Iris pigment epithelial cell (primary cell): ENCODE measurements around the gene MUC4.
"Not testable (repeated sequence)": the region's sequence is repeated elsewhere in the genome, so short reads cannot be mapped to it uniquely, and the experiment has no call there.

Experiments
- DNase-seq: peaks from one replicate; pipeline ENCODE4 v3.0.0-alpha.2; 2011; ENCODE audit warnings: low read depth

The MUC4 gene

DNA sequence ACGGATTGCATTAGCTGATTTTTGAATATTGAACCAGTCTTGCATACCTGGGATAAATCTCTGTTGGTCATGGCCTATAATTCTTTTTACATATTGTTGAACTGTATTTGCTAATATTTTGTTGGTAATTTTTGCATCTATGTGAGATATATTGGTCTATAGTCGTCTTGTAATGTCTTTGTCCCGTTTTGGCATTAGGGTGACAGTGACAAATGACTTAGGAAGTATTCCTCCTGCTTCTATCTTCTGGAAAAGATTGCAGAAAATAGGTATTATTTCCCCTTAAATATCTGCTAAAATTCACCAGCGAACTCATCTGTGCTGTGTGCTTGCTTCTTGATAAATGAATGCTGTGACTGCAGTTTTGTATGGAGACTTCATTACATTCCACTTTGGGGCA is 67.3 kb downstream of the MUC4 start:
- no peak for DNase-seq

DNA sequence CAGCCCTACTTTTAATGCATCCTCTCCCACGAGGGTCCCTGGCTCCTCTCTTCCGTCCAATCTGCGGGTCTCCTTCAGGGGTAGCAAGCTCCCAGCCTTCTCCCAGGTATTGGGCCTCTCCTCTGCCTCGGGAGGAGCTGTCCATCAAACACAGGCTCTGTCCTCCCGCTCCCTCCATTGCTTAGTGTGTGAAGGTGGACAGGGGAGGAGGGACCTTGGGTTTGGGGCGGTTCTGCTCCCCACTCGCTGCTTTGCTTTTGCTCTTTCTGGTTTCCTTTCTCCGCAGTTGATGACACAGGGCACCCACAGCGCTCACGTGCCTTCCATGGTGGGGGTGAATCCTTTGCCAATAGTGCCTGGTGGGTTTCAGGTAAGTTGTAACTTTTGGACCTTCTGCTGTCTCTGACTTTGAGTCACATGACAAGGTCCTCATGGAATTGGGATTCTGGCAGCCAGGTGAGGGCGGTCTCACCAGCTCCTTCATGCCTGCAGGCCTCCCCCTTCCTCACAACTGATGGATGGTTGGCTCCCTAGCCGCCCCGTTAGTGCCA is 72.1 kb downstream of the MUC4 start:
- DNase-seq = no peak

DNA sequence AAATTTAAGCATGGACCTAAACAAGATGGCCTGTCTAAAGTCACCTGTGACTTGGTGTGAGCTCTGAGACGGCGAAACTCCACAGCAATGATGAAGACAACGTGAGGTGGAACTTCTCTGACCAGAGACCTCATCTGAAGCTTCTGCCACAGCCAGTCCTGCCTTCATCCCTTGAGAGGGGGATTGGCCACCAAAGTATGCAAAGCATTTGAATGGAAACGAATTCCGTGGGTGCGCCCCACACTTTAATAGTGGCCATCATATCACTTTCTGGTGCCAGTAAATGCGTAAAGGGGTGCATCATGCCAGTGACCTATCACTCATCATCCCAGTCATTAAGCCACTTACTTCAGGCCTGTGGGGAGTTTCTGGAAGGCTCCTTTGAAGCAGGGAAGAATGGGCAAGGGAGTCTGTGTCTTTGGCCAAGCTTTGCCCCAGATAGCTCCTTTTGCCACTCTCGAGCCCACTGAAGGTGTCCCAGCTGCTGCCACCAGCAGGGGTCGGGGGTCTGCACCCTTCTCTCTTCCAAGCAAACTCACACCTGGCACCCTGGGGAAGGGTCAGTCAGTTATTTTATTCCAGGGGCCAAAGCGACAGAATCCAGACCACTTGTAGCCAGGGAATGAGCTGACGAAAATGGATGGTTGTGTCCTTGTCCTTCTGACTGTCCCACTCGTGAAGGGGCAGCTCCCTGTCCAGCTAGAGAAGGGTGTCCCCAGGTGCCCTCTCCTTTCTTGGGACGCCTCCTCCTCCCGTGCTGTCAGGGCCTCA is 73.3 kb downstream of the MUC4 start:
- DNase-seq = no peak

DNA sequence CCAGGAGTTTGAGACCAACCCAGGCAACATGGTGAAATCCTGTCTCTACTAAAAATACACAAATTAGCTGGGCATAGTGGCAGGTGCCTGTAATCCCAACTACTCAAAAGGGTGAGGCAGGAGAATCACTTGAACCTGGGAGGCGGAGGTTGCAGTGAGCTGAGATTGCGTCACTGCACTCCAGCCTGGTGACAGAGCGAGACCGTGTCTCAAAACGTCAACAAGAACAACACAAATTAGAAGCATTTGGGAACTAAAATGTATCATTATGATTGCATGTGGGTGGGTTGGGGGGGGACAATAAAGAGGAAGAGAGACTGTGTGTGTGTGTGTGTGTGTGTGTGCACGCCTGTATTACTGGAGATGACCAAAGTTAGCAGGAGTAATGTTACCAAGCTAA is 73.9 kb downstream of the MUC4 start:
- DNase-seq = not testable (repeated sequence)

DNA sequence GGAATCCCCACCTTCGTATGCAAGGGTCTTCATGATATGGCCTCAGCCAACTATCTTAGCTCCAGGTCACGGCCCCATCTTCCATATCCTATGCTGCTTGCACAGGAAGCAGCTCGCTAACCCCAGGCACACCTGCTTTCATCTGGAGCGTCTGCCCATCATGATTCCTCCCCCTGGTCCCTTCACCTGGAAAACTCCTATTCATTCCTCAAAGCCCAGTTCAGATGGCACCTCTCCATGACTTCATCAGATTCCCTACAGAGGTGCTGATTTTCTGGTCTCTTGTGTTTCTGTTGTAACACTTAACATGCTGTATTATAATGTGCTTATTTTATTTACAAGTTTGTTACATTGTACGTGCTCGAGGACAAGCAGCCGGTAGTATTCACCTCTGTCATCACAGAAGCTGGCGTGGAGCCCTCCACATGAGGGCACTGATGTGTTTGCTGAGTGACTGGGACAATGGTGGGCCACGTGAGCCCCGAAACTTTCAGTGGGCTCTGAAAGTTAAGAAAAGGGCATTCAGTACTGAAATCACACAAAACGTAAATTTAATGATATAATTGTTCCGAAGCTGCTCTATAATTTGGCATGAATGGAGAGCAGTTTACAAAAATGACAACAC is 74.8 kb downstream of the MUC4 start:
- no peak for DNase-seq

DNA sequence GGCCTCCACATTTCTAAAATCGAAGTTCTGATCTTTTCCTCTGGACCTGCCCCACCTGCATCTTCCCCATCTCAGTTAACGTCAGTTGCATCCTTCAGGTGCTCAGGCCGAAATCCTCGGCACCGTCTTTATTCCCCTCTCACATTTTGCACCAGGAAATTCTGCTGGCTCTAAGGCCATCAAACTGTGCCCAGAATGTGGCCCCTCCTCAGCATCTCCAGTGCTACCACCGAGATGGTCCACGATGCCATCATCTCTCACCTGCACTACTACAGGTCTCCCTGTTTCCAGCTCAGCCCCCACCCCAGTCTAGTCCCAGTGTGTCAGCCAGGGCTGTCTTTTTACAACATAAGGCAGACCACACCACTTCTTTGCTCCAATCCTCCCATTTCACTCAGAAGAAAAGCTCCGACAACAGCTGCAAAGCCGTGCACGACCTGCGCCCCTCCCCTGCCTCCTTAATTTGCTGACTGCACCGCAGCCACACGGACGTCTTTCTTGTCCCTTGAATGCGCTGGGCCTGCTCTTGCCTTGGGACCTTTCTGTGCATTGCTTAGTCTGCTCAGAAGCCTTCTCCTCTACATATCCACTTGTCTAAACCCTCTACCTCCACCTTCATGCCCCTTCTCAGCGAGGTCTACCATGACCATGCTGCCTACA is 76.6 kb downstream of the MUC4 start:
- no peak for DNase-seq

DNA sequence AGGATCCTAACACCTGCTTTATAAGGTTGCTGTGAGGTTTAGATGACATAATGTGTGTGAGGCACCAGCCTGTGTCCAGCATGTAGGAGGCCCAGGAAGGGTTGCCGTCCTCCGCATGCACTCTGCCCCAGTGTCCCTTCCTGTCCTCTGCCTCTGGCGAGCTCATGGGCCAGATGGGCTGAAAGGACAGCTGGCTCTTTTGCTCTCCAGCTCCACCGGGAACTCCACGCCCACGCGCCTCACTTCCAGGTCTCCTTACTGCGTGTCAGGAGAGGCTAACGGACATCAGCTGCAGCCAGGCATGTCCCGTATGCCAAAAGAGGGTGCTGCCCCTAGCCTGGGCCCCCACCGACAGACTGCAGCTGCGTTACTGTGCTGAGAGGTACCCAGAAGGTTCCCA is 78.8 kb downstream of the MUC4 start:
- no peak for DNase-seq

DNA sequence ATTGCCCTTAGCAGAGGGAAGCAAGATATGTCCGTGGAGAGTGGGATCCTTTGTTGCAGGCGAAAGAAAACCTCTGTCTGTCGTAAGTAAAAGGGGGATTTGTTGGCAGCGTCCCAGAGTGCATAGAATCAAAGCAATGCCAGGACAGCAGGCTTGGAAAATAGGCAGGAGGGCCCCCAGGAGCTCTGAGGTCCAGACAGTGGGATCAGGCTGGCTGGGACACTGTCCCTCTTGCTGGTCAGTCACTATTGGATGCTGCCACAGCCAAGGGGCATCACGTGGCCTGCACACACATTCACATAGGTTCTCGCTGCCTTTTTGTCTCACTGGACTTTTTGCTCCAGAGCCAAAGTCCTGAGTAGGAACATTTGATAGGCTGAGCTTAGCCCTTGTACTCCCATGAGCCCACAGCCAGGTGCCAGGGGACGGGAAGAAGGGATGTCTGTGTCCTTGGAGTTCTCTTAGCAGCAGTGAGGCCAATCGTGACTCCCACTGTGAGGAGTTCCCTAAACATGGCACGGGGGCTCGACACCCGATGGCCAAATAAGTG is 80.3 kb downstream of the MUC4 start:
- no peak for DNase-seq

DNA sequence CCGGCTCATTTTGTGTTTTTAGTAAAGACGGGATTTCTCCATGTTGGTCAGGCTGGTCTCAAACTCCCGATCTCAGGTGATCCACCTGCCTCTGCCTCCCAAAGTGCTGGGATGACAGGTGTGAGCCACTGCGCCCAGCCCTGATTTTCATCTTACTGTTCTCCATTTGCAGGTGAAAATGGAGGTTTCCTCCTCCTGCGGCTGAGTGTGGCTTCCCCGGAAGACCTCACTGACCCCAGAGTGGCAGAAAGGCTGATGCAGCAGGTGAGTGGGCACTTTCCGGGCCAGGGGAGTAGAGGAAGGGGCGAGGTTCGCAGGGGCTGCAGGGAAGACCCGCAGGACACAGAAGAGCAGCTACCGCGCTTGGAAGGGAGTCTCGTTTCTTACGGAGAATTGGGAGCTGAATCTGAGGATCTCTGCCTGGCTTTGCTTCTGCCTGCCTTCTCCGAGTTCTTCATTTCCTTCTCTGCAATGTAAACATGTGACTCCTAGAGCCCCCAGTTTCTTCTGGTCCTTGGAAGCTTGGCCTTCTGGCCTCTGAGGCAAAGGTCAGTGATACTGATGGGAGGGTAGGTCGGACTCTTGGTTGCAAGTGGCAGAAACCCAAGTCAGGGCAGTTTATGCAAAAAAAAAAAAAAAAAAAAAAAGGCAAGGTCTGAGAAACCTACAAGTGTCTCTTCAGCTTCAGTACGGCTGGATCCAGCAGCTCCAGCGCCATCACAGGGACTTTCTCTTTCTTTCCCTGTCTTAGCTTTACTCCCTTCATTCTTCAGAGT is 82.1 kb downstream of the MUC4 start:
- no peak for DNase-seq

DNA sequence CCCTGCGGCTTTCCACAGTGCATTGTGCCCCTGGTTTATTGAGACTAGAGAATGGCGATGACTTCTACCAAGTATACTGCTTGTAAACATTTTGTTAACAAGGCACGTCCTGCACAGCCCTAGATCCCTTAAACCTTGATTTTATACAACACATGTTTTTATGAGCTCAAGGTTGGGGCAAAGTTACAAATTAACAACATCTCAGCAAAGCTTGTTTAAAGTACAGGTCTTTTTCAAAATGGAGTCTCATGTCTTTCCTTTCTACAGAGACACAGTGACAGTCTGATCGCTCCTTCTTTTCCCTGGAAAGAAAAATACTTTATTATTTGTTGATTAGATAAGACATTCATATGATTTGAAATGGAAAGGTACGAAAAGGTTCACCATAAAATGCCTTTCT is 82.9 kb downstream of the MUC4 start:
- DNase-seq = not testable (repeated sequence)

DNA sequence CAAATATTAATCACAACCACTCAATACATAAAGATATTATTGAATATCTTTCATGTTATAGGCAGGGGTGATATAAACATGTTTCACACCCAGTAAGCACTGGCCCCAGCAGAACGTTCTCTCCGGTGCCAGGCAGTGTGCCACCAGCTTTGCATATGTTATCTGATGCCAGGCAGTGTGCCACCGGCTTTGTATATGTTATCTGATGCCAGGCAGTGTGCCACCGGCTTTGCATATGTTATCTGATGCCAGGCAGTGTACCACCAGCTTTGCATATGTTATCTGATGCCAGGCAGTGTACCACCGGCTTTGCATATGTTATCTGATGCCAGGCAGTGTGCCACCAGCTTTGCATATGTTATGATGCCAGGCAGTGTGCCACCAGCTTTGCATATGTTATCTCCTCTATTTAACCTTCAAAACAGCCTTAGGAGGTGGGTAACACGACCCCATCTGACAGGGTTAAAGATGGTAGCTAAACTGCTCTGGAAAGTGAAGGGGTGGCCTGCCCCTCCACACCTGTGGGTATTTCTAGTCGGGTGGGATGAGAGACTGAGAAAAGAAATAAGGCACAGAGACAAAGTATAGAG is 84.0 kb downstream of the MUC4 start:
- no peak for DNase-seq

DNA sequence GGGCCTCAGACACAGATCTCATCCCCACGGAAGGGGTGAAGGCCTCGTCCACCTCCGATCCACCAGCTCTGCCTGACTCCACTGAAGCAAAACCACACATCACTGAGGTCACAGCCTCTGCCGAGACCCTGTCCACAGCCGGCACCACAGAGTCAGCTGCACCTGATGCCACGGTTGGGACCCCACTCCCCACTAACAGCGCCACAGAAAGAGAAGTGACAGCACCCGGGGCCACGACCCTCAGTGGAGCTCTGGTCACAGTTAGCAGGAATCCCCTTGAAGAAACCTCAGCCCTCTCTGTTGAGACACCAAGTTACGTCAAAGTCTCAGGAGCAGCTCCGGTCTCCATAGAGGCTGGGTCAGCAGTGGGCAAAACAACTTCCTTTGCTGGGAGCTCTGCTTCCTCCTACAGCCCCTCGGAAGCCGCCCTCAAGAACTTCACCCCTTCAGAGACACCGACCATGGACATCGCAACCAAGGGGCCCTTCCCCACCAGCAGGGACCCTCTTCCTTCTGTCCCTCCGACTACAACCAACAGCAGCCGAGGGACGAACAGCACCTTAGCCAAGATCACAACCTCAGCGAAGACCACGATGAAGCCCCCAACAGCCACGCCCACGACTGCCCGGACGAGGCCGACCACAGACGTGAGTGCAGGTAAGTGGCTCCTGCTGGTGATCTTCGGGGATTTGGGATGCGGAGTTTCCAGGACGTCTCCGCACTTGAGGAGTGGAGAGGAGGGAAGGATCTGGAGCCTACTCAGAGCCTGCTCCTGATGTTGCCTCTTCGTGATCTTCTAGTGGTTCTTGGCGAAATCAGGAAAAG is 85.6 kb downstream of the MUC4 start:
- not testable (repeated sequence) for DNase-seq

DNA sequence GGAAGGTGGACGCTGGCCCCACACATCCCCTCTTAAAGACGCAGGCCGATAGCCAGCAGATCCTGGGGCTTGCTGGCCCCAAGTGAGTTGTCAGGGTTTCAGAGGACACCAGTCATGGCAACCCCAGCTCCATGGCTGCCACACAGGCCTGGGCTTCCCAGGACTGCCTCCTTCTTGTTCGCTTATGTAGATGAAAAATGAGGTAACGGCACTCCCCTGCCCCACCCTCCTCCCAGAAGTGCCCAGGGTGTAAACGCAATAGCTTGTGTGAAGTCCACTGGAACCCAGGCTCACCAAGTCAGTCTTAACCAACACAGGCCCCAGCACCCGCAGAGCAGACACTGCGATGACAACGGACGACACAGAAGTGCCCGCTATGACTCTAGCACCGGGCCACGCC is 87.4 kb downstream of the MUC4 start:
- DNase-seq = not testable (repeated sequence)

DNA sequence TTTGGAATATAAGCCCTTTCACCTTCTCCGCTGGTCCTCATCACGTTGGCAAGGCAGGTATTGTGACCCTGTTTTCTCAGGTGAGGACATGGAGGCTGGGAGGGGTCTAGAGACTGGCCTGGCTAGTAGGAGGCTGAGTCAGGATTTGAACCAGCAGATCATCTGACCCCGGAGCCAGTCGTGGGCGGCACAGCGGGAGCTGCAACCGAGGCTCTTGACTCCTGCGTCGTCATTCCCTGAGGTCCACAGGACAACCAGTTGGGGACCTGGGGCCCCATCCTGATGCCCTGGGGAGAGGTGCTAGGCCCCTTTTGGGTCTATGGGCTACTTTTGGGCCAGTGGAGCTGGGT is 88.8 kb downstream of the MUC4 start:
- DNase-seq = not testable (repeated sequence)

DNA sequence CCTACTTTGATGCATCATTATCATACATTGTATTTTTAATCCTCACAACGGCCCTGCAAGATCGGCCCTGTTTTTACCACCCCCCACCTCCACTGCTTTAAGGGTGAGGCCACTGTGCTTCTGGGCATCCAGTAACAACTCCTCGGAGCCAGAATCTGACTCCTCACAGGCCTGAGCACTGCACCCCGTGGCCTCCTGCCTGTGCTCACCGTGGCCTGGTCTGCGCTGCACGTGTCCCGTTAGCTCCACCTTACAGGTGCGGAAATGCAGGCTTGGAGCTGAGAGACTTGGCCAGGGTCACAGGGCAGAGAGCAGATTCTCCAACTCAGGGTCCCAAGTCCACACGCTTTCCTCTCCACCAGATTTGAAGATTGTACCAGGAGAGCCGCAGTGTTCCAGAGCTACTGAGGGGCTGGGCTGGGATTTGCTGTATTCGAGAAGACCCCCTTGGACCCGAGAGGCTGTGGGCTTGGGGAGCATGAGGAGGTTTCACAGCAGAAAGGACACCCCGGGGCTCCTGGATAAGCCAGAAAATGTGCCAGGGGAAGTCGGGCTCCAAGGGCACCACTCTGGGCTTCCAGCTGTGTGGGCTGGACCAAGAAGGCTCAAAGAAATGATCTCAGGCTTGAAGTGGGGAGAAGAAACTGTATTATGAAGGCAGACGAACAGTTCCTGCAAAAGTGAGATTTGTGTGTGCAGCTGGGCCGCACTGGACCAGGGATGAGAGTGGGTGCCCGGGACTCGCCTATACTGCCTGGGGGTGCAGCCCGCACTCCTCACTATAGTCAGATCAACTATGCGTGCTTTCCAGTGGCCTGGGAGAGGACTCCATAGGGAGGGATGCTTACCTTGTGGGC is 89.4 kb downstream of the MUC4 start:
- not testable (repeated sequence) for DNase-seq

DNA sequence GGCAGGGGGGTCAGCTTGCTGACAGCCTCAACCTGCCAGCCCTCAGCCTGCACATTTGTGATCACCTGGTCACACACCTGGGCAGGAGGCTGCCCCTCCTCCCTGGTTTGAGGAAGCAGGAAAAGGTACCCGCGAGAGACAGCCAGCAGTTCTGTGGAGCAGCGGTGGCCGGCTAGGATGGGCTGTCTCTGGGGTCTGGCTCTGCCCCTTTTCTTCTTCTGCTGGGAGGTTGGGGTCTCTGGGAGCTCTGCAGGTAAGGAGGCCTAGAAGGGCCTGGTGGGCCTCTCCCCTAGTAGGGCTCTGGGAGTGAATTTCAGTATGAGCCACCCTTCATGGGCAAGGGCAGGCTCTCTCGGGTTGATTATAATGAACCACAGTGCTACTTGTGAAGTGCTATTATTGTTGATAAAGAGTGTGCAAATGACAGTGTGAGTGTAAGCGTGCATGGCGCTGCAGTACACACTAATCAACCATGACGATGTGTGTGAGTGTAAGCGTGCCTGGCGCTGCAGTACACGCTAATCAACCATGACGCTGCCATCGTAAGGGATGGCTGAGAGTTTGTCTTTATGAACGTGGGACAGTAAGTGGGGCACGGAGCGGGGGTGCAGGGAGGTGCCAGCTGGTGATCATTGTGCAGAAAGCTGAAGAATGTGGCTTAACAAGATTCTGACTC is 90.8 kb downstream of the MUC4 start, which contains the start of gene MUC20:
TSS of gene MUC20 (plus strand) at position 148 of the 676 bp plus-strand sequence. CDS start at position 178, 30 bp downstream.
- not testable (repeated sequence) for DNase-seq

DNA sequence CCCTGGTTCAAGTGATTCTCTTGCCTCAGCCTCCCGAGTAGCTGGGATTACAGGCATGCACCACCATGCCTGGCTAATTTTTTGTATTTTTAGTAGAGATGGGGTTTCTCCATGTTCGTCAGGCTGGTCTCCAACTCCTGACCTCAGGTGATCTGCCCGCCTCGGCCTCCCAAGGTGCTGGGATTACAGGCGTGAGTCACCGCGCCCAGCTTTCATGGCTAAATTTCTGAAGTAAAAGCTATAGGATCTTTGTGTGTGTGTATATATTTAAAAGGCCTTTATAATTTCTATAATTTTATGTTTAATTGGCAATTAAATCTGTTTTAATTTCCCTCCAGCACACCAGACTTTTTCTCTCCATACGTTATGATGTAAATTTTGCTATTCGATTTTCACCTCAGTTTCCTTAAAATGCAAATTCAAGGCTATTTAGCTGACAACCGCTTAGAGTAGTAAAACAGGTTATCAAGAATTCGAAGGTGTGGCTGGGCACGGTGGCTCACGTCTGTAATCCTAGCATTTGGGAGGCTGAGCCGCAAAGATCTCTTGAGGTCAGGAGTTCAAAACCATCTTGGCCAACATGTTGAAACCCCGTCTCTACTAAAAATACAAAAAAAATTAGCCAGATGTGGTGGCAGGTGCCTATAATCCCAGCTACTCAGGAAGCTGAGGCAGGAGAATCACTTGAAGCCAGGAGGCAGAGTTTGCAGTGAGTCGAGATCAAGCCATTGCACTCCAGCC is 92.0 kb downstream of the MUC4 start:
- DNase-seq = not testable (repeated sequence)

DNA sequence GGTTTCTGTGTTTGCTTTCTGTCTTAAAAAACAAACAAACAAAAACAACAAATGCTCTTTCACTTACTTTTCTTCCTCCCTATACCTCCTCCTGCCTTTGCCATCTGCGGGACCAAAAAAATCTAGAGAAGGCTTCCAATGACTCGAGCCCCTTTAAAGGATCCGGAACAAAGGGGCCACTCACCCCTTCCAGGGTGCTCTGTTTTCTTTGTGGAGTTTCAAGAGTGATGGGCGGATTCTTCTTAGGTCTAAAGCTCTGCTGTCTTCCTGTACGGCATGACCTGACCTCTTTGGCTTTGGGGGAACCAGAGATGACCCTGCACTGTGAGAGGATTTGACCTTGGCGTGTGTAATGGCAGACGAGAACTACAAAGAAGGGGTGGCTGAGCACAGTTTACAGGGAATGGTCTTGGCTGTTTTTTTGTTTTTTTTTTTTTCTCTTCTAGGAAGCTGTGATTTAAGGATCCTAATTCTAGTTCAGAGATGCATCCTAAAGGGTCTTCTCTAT is 93.2 kb downstream of the MUC4 start:
- DNase-seq = no peak
